Keratinocyte (primary cell): ENCODE measurements around the gene R3HDM1.

ENCODE experiments used
- EZH2 ChIP-seq: IDR thresholded peaks from one replicate; pipeline ENCODE4 v1.6.1; 2012; ENCODE audit warnings: inconsistent platforms, mild to moderate bottlenecking, low read length, moderate library complexity
- TF ChIP-seq, protein P1 (sequence below), 3 experiments: IDR thresholded peaks in 1 of 3; conservative IDR thresholded peaks in 1 of 3; optimal IDR thresholded peaks in 1 of 3; 2 replicates in 2 of 3; 3 replicates in 1 of 3; pipeline versions ENCODE3 to v1.5.1; 2011; ENCODE audit warnings: low read length in 3 of 3, mild to moderate bottlenecking in 3 of 3, moderate library complexity in 2 of 3, control low read depth in 1 of 3, inconsistent platforms in 1 of 3; ENCODE audit not compliant: insufficient read depth in 2 of 3; ENCODE audit errors: extremely low read depth in 1 of 3

DNA sequence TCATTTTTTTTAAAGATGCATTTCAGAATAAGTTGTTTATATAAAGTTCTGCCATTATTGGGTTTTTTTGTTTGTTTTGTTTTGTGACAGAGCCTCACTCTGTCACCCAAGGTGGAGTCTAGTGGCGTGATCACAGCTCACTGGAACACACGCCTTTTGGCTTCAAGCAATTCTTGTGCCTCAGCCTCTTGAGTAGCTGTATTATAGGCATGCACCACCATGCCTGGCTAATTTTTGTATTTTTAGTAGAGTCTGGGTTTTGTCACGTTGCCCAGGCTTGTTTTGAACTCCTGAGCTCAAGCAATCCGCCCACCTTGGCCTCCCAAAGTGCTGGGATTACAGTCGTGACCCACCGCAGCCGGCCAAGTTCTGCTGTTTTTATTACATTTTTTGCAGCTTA, 72.3 kb downstream of the R3HDM1 start:
- TF ChIP-seq, protein P1, sequence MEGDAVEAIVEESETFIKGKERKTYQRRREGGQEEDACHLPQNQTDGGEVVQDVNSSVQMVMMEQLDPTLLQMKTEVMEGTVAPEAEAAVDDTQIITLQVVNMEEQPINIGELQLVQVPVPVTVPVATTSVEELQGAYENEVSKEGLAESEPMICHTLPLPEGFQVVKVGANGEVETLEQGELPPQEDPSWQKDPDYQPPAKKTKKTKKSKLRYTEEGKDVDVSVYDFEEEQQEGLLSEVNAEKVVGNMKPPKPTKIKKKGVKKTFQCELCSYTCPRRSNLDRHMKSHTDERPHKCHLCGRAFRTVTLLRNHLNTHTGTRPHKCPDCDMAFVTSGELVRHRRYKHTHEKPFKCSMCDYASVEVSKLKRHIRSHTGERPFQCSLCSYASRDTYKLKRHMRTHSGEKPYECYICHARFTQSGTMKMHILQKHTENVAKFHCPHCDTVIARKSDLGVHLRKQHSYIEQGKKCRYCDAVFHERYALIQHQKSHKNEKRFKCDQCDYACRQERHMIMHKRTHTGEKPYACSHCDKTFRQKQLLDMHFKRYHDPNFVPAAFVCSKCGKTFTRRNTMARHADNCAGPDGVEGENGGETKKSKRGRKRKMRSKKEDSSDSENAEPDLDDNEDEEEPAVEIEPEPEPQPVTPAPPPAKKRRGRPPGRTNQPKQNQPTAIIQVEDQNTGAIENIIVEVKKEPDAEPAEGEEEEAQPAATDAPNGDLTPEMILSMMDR (optimal IDR thresholded peaks at IDR 0.05 in 1 of 3, IDR thresholded peaks at IDR 0.05 in 1 of 3, conservative IDR thresholded peaks at IDR 0.05 in 1 of 3; ENCODE audit: extremely low read depth in 1 of 3, insufficient read depth in 2 of 3, low read length in 3 of 3), result no peak
- TF ChIP-seq EZH2, result no peak
